Vagina (tissue), 2 donors: ENCODE results near the gene EPG5.

Experiments
- CTCF ChIP-seq, 3 experiments: fragments of 450-650 bp in 2 of 3; fragments of 200-600 bp in 1 of 3; sonication (generic) in 1 of 3; IDR thresholded peaks; one replicate each; pipeline ENCODE4 v1.5.1; 2017 to 2019; ENCODE audit warnings: antibody characterized with exemption in 3 of 3, mild to moderate bottlenecking in 2 of 3, moderate library complexity in 2 of 3
- POLR2A ChIP-seq, 2 donors: fragments of 450-650 bp; IDR thresholded peaks; one replicate each; pipeline ENCODE4 v1.6.1; 2017; ENCODE audit warnings: antibody characterized with exemption in 2 of 2, mild to moderate bottlenecking in 2 of 2, moderate library complexity in 2 of 2
- POLR2AphosphoS5 ChIP-seq, 2 donors: sonication (generic); formaldehyde crosslinking; IDR thresholded peaks; one replicate each; pipeline ENCODE4 v1.9.0; 2017; ENCODE audit warnings: antibody characterized with exemption in 2 of 2, mild to moderate bottlenecking in 2 of 2, low read depth in 1 of 2; ENCODE audit not compliant: insufficient read depth in 1 of 2

GRCh38 chr18:45829855-45830254 is 137.3 kb downstream of the EPG5 start:
- no peak for TF ChIP-seq CTCF (IDR thresholded peaks at IDR 0.05)
- TF ChIP-seq POLR2AphosphoS5 (IDR thresholded peaks at IDR 0.05; ENCODE audit: insufficient read depth in 1 of 2, low read depth in 1 of 2) = no peak
- TF ChIP-seq POLR2A (IDR thresholded peaks at IDR 0.05) = no peak
